IPS DF 4.7 (cell line): ENCODE data around the gene ARL15.

Experiments
- DNase-seq: peaks from one replicate; pipeline ENCODE4 v3.0.0-alpha.2; 2013; ENCODE audit warnings: low spot score; ENCODE audit errors: extremely low read depth

ARL15 gene

GRCh38 chr5:54315736-54316528, 5.6 kb upstream of the ARL15 start:
- no peak for DNase-seq

- no peak for DNase-seq
Measured at GRCh38 chr5:54313311-54314270, 3.2 kb upstream of the ARL15 start.

DNA sequence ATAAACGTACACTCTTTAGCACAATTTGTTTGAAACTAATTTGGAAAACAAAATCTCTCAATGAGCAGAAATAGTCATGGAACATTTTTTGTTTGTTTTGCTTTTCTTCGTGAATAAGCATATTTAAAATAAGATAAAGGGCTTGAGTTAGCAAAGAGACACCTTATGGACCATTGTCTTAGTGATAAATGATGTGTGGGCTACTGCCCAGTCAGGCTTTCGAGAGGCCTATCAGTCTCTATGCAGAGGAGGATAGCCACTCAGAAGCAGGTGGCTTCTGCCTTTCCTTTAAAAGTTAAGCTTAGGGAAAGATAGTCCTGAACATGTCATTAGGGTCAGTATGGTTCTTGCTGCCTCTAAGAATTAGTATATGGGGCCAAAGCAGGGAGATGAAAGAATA, 2.1 kb upstream of the ARL15 start:
- DNase-seq = no peak

DNA sequence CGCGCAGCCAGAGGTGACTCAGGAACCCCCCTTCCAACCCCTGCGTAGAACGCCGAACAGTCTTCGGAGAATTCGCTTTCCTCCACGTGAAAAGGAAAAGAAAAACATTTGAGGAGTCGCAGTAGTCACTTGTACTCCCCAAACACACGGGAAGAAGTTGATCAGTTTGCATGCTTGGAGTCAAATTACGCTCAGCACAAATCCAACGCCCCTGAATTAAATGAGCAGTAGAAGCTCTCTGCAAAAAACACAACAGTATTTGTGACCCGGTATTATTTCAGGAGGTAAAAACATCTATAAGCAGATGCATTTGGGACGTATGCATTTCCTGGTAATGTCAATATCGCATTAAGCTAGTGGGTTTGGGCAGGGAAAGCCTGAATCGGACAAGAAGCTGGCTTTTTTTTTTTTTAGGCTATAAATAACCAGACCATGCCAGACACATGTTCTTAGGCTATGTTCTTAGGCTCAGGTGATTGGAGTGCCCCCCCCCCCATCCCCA, 854 bp upstream of the ARL15 start:
- no peak for DNase-seq

- DNase-seq = no peak
Measured at GRCh38 chr5:54309691-54310432, 511 bp downstream of the ARL15 start.

DNA sequence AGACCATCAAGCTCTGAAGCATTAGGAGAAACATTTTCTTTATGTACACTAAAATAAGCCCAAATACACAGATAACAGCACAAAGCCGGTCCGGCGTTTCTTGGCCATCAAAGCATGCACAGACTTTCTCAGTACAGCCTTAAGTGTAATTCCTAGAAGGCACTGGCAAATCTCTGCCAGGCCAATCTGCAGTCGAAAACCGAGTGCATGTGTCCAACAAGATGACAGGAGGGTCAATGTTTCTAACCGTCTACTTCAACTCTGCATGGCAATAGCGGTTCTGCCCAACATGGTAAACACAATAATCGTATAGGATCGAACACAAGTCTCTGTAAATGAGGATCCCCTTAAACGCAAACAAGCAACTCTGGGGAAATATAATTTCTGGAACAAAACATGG, 1.1 kb downstream of the ARL15 start:
- no peak for DNase-seq

DNA sequence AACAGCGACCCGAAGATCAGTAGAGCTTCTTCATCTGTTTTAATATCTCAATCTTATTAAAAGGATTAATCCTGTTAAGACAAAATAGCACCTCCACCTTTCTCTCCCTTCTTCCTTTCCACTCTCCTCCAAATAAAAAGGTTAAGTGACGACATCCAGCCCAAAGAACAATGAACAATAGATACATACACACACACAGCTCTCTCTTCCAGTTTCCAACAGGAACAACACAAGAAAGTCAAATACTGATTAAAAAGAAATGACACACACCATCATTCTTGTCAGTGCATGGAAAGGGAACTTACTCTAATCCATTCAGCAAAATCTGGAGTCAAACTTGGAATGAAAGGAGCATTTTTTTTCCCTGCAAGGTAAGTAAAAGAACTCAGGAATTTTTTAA, 2.8 kb downstream of the ARL15 start:
- DNase-seq = no peak

DNA sequence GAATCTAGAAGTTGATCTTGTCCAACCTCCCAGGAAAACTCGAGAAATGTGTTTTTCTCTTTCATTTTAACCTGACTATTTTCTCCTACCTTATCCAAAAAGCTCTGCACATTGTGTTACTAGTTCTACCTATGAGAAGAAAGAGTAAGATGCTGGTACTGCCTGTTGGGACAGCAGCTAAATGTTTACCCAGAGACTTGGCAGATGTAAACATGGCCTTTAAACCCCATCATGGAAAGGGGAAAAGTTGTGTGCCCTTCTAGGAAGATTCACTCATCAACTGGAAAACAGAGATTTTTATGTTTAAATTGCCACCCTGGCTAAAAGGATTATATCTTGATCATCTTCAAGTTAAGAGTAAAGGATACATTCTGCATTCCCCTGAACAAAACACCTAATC, 3.5 kb downstream of the ARL15 start:
- no peak for DNase-seq

- no peak for DNase-seq
Measured at GRCh38 chr5:54305737-54306136, 4.6 kb downstream of the ARL15 start.

GRCh38 chr5:54304040-54304439, 6.3 kb downstream of the ARL15 start:
- no peak for DNase-seq

DNA sequence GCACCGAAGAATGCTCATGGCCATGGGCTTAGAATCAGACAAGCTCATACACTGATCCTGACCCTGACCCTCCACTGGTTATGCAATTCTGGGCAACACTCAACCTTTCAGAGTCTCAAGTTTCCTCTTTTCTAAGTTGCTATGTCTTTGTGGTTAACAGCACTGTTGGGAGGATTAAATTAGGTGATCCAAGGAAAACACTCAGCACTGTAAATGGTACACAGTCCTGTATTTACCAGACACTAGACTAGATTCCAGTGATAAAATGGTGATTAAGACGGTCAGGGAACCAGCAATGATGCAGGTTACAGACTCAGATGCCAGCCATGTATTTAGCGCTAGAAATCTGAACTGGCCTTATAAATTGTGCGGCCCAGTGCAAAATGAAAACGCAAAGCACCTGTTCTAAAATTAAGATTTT, 8.1 kb downstream of the ARL15 start:
- no peak for DNase-seq

GRCh38 chr5:54301849-54302248, 8.5 kb downstream of the ARL15 start:
- no peak for DNase-seq

GRCh38 chr5:54301220-54301619, 9.2 kb downstream of the ARL15 start:
- DNase-seq = no peak

DNA sequence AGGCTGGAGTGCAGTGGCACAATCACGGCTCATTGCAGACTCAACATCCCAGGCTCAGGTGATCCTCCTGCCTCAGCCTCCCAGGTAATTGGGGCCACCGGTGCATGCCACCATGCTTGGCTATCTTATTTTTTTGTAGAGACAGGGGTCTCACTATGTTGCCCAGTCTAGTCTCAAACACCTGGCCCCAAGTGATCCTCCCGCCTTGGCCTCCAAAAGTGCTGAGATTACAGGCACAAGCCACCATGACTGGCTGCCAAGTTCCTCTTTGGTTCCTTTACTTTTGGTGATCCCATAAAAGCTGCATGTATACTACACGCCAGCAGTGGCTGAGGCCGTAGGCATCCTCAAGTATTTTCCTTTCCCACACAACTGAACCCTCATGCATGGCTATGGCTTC, 11.4 kb downstream of the ARL15 start:
- DNase-seq = no peak

DNA sequence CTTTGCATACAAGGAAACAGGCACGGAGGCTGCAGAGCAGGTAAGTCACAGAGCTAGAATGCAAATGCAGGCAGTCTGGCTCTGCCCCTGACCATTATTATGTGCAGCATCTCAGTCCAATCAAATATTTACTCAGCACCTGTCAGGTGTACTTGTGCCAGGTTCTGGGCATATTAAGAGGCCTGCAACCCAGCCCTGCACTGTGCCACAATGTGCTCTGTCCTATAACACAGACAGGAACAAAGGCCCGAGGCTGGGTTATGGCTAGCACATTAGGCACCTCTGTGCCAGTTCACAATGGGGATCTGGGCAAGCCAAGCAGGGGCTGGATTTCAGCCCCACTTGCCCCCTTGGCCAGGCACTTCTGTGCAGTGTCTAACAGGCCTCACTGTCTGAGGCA, 14.0 kb downstream of the ARL15 start:
- no peak for DNase-seq

DNA sequence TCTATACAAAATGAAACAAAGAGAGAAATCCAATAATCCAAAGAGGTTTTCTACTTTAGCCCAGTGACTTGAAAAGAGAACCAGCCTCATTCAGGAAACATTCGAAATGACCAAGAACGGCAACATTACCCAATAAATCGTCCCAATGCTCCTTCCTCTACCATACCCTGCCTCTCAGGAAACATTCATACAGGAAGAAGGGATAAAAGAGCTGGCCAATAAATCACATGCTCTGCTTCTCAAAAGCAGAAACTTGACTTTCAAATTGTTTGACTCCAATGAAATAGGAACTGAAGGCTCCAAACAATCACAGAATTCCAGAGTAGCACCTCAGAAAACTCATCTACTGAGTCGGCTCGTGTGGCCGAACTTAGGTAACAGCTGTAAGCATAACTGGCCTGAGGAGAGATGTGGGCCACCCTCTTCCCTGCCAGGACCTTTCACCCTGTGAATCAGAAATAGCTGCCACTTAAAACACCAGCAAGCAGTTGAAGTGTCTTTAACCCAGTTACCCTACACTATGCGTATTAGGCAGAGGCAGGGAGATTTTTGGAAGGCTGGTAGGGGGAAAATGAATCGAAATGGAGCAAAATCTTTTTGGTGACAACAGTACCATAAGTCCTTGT, 14.6 kb downstream of the ARL15 start:
- no peak for DNase-seq

- no peak for DNase-seq
Measured at GRCh38 chr5:54294097-54294667, 16.2 kb downstream of the ARL15 start.

DNA sequence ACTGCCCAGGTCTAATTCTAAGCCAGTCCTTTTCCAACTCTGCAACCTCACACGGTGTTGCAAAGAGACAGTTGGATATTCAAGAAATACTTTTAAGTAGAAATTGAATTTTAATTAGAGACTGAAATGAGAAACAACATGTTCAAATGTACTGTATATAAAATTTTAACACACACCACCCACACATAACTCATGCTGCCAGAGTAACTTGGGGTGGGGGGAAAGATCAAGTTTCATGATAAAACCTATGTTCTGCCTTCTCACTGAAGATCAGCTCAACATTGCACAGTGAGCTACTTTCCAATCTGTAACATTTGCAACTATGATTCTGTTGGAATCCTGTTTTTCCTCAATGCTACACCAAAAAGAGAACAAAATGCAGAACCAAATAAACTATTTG, 17.5 kb downstream of the ARL15 start:
- no peak for DNase-seq

DNA sequence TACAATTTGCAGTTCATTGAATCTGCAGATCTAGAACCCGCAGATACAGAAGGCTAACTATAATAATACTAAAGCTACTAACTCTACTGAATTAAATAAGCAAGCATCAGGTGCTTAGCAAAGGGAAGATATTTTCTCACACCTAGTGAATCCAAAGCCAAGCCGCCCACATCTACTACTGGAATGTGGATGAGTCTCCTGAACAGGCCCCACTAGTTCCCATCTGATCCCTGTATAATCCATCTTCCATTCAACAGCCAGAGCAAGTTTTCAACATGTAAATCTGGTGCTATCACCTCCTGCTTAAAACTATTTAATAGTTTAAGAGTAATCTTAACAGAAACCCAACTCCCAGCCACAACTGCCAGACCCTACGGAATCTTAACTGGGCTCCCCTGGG, 18.9 kb downstream of the ARL15 start:
- DNase-seq = no peak

DNA sequence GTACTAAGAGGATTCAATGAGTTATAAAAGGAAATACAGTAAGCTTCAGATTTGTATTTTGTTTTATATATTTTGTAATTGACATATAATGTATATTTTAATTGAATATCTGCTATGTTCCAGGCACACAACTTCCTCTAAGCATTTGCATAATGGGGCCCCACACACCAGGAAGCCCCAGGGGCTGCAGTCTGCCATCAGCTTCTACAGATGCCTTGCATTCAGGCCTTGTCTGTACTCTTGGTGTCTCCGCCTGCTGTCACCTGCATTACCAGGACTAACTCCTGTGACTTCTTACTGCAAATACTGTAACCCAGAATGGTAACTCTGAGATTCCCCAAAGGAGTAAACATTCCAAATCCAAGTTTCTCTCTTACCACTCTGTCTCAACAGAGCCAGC, 20.6 kb downstream of the ARL15 start:
- DNase-seq = no peak
